Panc1 (cell line): ENCODE measurements around the gene MAD1L1. TPM values are rescaled to one million over a fixed set of nuclear protein-coding genes. Genes with fewer than 3 reads are reported as not detected.

Source experiments
- ATAC-seq: fragments of 200-7000 bp; cut with Tn5 transposase; 2 replicates; pipeline ENCODE4 v1.9.1; 2020; ENCODE audit warnings: mild to moderate bottlenecking, moderate library complexity
- BruUV-seq: library from RNA; stranded (reverse); fragments of 400-500 nt; replicated peaks from 2 replicates; lab custom pipeline; 2021; lab: Mats Ljungman, UMichigan
- CTCF ChIA-PET: fragments of 300-600 bp; sonication (Branson Sonifier 250); formaldehyde crosslinking; loops from one replicate; lab custom pipeline; 2022; ENCODE audit warnings: antibody characterized with exemption; lab: Charles Lee
- POLR2A ChIA-PET: fragments of 300-600 bp; sonication (Branson Sonifier 250); formaldehyde crosslinking; loops from one replicate; lab custom pipeline; 2022; ENCODE audit warnings: antibody characterized with exemption; lab: Charles Lee
- DNase-seq: peaks from one replicate; pipeline ENCODE4 v3.0.0-alpha.2; 2010; ENCODE audit warnings: low read depth, low spot score
- H3K27ac ChIP-seq: 2 replicates; pipeline ENCODE4 v1.5.1; 2011; ENCODE audit warnings: mild to moderate bottlenecking, low read length, inconsistent platforms
- H3K27me3 ChIP-seq: fragments of 200-500 bp; sonication (Bioruptor generic); 2 replicates; pipeline ENCODE4 v1.6.0; 2014; ENCODE audit warnings: low read length, inconsistent platforms; ENCODE audit not compliant: control insufficient read depth, insufficient read depth
- H3K36me3 ChIP-seq: fragments of 200-500 bp; sonication (Bioruptor generic); 2 replicates; pipeline ENCODE4 v1.5.1; 2014; ENCODE audit warnings: inconsistent platforms, mild to moderate bottlenecking, low read length, moderate library complexity; ENCODE audit not compliant: control insufficient read depth, insufficient read depth
- H3K4me1 ChIP-seq: 2 replicates; pipeline ENCODE4 v1.5.1; 2011; ENCODE audit warnings: inconsistent platforms, mild to moderate bottlenecking, low read length, moderate library complexity; ENCODE audit not compliant: control insufficient read depth, insufficient read depth
- H3K4me3 ChIP-seq, 2 experiments: 2 replicates each; pipeline ENCODE4 v1.5.1; 2011 to 2012; ENCODE audit warnings: low read depth in 2 of 2, low read length in 2 of 2, mild to moderate bottlenecking in 2 of 2, inconsistent platforms in 1 of 2, moderate library complexity in 1 of 2
- H3K9me3 ChIP-seq: fragments of 200-500 bp; sonication (Bioruptor generic); 2 replicates; pipeline ENCODE4 v1.5.1; 2014; ENCODE audit warnings: low read depth, mild to moderate bottlenecking, inconsistent platforms, low read length, moderate library complexity; ENCODE audit not compliant: control insufficient read depth, insufficient read depth
- CTCF ChIP-seq: fragments of 450-650 bp; IDR thresholded peaks from 2 replicates; pipeline ENCODE4 v1.5.1; 2017; ENCODE audit warnings: mild to moderate bottlenecking
- POLR2AphosphoS5 ChIP-seq: IDR thresholded peaks from 2 replicates; pipeline ENCODE4 v1.6.1; 2012; ENCODE audit warnings: mild to moderate bottlenecking, low read depth, low read length, moderate library complexity
- REST ChIP-seq, 2 experiments: IDR thresholded peaks; 2 replicates each; pipeline ENCODE4 v1.6.1; 2011 to 2012; ENCODE audit warnings: low read depth in 2 of 2, control low read depth in 1 of 2, low read length in 1 of 2, mild to moderate bottlenecking in 1 of 2, moderate library complexity in 1 of 2; ENCODE audit not compliant: insufficient read depth in 1 of 2
- SIN3A ChIP-seq: IDR thresholded peaks from 2 replicates; pipeline ENCODE4 v1.6.1; 2012; ENCODE audit warnings: low read depth, mild to moderate bottlenecking, low read length, moderate library complexity, borderline replicate concordance; ENCODE audit not compliant: insufficient read depth
- TCF7L2 ChIP-seq: IDR thresholded peaks from 2 replicates; pipeline ENCODE4 v1.6.1; 2011; ENCODE audit warnings: mild to moderate bottlenecking, low read depth, low read length, inconsistent platforms
- in situ Hi-C: cut with HindIII; loops from 2 replicates; pipeline ENCODE4 v1.10.0; 2016; ENCODE audit warnings: low sequenced_read_pairs, low pct_unique_long_range_greater_than_20kb
- intact Hi-C: fragments of 100-400 bp; cut with micrococcal nuclease; formaldehyde crosslinking; loops from one replicate; pipeline ENCODE4 v1.10.0; 2022; ENCODE audit not compliant: unreplicated experiment
- total RNA-seq: library from RNA; stranded (reverse); gene quantifications from one replicate; pipeline ENCODE4 v1.2.1, GENCODE V29; 2021; ENCODE audit not compliant: unreplicated experiment

MAD1L1 gene
- total RNA-seq, 1 experiment from 2014 or later = 70.8 TPM

- Histone ChIP-seq H3K9me3 (no peaks in the 10 kb centered on the region), H3K27me3 (no peaks in the 10 kb centered on the region), H3K4me1 (no peaks in the 10 kb centered on the region), H3K27ac (no peak overlapping the region), H3K36me3 (no peaks in the 10 kb centered on the region), H3K4me3 (no peak overlapping the region)
- DNase-seq (no peak), ATAC-seq (no peak)
- in situ Hi-C loops (no loop called here), intact Hi-C loops (no loop called here)
- BruUV-seq = no TSS peak
- CTCF ChIA-PET = no interaction called here
- TF ChIP-seq POLR2AphosphoS5 (no peak), CTCF (no peak), SIN3A (no peak), TCF7L2 (no peak), REST (IDR thresholded peaks at IDR 0.05; ENCODE audit: insufficient read depth in 1 of 2, low read depth in 2 of 2, low read length in 1 of 2) (no peak)
- POLR2A ChIA-PET = no interaction called here
Measured at GRCh38 chr7:2041496-2042367, 191.0 kb downstream of the MAD1L1 start.

GRCh38 chr7:2040893-2041270 is 191.9 kb downstream of the MAD1L1 start:
- DNase-seq (no peak), ATAC-seq (no peak)
- no peaks in the 10 kb centered on the region for H3K9me3 ChIP-seq
- H3K27me3 ChIP-seq = no peaks in the 10 kb centered on the region
- in situ Hi-C loops (no loop called here), intact Hi-C loops (no loop called here)
- BruUV-seq = no TSS peak
- no peak overlapping the region for H3K4me3 ChIP-seq
- H3K4me1 ChIP-seq = no peaks in the 10 kb centered on the region
- H3K36me3 ChIP-seq = no peaks in the 10 kb centered on the region
- no peak overlapping the region for H3K27ac ChIP-seq
- CTCF ChIA-PET = no interaction called here
- no peak for TF ChIP-seq REST (IDR thresholded peaks at IDR 0.05; ENCODE audit: insufficient read depth in 1 of 2, low read depth in 2 of 2, low read length in 1 of 2)
- TF ChIP-seq SIN3A = no peak
- TF ChIP-seq POLR2AphosphoS5 = no peak
- no peak for TF ChIP-seq TCF7L2
- no peak for TF ChIP-seq CTCF
- POLR2A ChIA-PET = no interaction called here
